ENCODE measurements around the gene NPVF. TPM values are rescaled to one million over a fixed set of nuclear protein-coding genes. Genes with fewer than 3 reads are reported as not detected.

Gene NPVF
- total and polyA plus RNA-seq, 2 experiments from 2014 or later: not detected

- no peak for DNase-seq
- no peaks in the 10 kb centered on the region for H3K9me3 ChIP-seq (ENCODE audit: low read depth)
- no peak overlapping the region for H3K4me2 ChIP-seq (ENCODE audit: unreplicated experiment)
- no peak for TF ChIP-seq EZH2phosphoT487 (IDR thresholded peaks at IDR 0.05; ENCODE audit: insufficient read depth, low read depth)
- no peak for TF ChIP-seq EZH2 (IDR thresholded peaks at IDR 0.05; ENCODE audit: insufficient read depth, poor library complexity, severe bottlenecking)
- H2AFZ ChIP-seq: no peak overlapping the region
- no peaks in the 10 kb centered on the region for H3F3A ChIP-seq (ENCODE audit: insufficient read depth)
- H3K27ac ChIP-seq: no peak overlapping the region
- H3K4me1 ChIP-seq (ENCODE audit: insufficient read depth): no peaks in the 10 kb centered on the region
- H4K20me1 ChIP-seq (ENCODE audit: insufficient read depth): no peaks in the 10 kb centered on the region
- no peak overlapping the region for H3K4me3 ChIP-seq
- 81 to 96% methylated on average over 3 of the region's 3 CpGs for WGBS, 2 experiments (ENCODE audit: low coverage in 1 of 2, low lambda C conversion rate in 2 of 2, missing lambda C conversion rate in 2 of 2)
- no peaks in the 10 kb centered on the region for H3K79me2 ChIP-seq (ENCODE audit: insufficient read depth)
- no peaks in the 10 kb centered on the region for H3K36me3 ChIP-seq (ENCODE audit: low read depth)
- H3K9ac ChIP-seq: no peak overlapping the region
- in situ Hi-C loops (cut with MboI): loop anchor here (10.0 kb wide), 2 partner anchors 135 to 605 kb away; no protein-coding TSS in a partner anchor
- H3K9me2 ChIP-seq (ENCODE audit: insufficient read depth): no peaks in the 10 kb centered on the region
- no peaks in the 10 kb centered on the region; the same call in 1 of the 2 replicates for H3K27me3 ChIP-seq (replicated peaks; ENCODE audit: insufficient read depth)
Measured at GRCh38 chr7:25249772-25250171, 21.5 kb upstream of the NPVF start.

- Histone ChIP-seq H3F3A (ENCODE audit: insufficient read depth) (no peaks in the 10 kb centered on the region), H3K9me2 (ENCODE audit: insufficient read depth) (no peaks in the 10 kb centered on the region), H3K27ac (no peak overlapping the region), H3K36me3 (ENCODE audit: low read depth) (no peaks in the 10 kb centered on the region), H3K4me1 (ENCODE audit: insufficient read depth) (no peaks in the 10 kb centered on the region), H3K27me3 (replicated peaks; ENCODE audit: insufficient read depth) (no peaks in the 10 kb centered on the region; the same call in 1 of the 2 replicates), H3K4me3 (no peak overlapping the region), H3K9ac (no peak overlapping the region), H4K20me1 (ENCODE audit: insufficient read depth) (no peaks in the 10 kb centered on the region), H3K4me2 (ENCODE audit: unreplicated experiment) (no peak overlapping the region), H3K9me3 (ENCODE audit: low read depth) (no peaks in the 10 kb centered on the region), H2AFZ (no peak overlapping the region), H3K79me2 (ENCODE audit: insufficient read depth) (no peaks in the 10 kb centered on the region)
- 28 to 54% methylated on average over 1 of the region's 1 CpG for WGBS, 2 experiments (ENCODE audit: low coverage in 1 of 2, low lambda C conversion rate in 2 of 2, missing lambda C conversion rate in 2 of 2)
- DNase-seq: no peak
- TF ChIP-seq EZH2 (IDR thresholded peaks at IDR 0.05; ENCODE audit: insufficient read depth, poor library complexity, severe bottlenecking) (no peak), EZH2phosphoT487 (IDR thresholded peaks at IDR 0.05; ENCODE audit: insufficient read depth, low read depth) (no peak)
- in situ Hi-C loops (cut with MboI): no loop called here
Measured at GRCh38 chr7:25246306-25246705, 18.0 kb upstream of the NPVF start.

- TF ChIP-seq EZH2 (IDR thresholded peaks at IDR 0.05; ENCODE audit: insufficient read depth, poor library complexity, severe bottlenecking): no peak
- no peak for TF ChIP-seq EZH2phosphoT487 (IDR thresholded peaks at IDR 0.05; ENCODE audit: insufficient read depth, low read depth)
- H3K4me1 ChIP-seq (ENCODE audit: insufficient read depth): no peaks in the 10 kb centered on the region
- in situ Hi-C loops (cut with MboI): no loop called here
- H3K27me3 ChIP-seq (replicated peaks; ENCODE audit: insufficient read depth): no peaks in the 10 kb centered on the region; the same call in 1 of the 2 replicates
- H3F3A ChIP-seq (ENCODE audit: insufficient read depth): no peaks in the 10 kb centered on the region
- H3K36me3 ChIP-seq (ENCODE audit: low read depth): no peaks in the 10 kb centered on the region
- no peak overlapping the region for H3K4me2 ChIP-seq (ENCODE audit: unreplicated experiment)
- H3K4me3 ChIP-seq: no peak overlapping the region
- DNase-seq: no peak
- WGBS, 2 experiments (ENCODE audit: low coverage in 1 of 2, low lambda C conversion rate in 2 of 2, missing lambda C conversion rate in 2 of 2): 33 to 37% methylated on average over 3 of the region's 3 CpGs
- no peaks in the 10 kb centered on the region for H3K9me2 ChIP-seq (ENCODE audit: insufficient read depth)
- H2AFZ ChIP-seq: no peak overlapping the region
- no peaks in the 10 kb centered on the region for H3K79me2 ChIP-seq (ENCODE audit: insufficient read depth)
- no peak overlapping the region for H3K9ac ChIP-seq
- no peaks in the 10 kb centered on the region for H3K9me3 ChIP-seq (ENCODE audit: low read depth)
- H3K27ac ChIP-seq: no peak overlapping the region
- H4K20me1 ChIP-seq (ENCODE audit: insufficient read depth): no peaks in the 10 kb centered on the region
Measured at GRCh38 chr7:25244254-25245033, 16.2 kb upstream of the NPVF start.

GRCh38 chr7:25242678-25243077 lies 14.4 kb upstream of the NPVF start:
- H4K20me1 ChIP-seq (ENCODE audit: insufficient read depth): no peaks in the 10 kb centered on the region
- H3K9me2 ChIP-seq (ENCODE audit: insufficient read depth): no peaks in the 10 kb centered on the region
- no peaks in the 10 kb centered on the region for H3K9me3 ChIP-seq (ENCODE audit: low read depth)
- H3K36me3 ChIP-seq (ENCODE audit: low read depth): no peaks in the 10 kb centered on the region
- TF ChIP-seq EZH2 (IDR thresholded peaks at IDR 0.05; ENCODE audit: insufficient read depth, poor library complexity, severe bottlenecking) (no peak), EZH2phosphoT487 (IDR thresholded peaks at IDR 0.05; ENCODE audit: insufficient read depth, low read depth) (no peak)
- H3K79me2 ChIP-seq (ENCODE audit: insufficient read depth): no peaks in the 10 kb centered on the region
- no peak overlapping the region for H3K27ac ChIP-seq
- H3K4me1 ChIP-seq (ENCODE audit: insufficient read depth): no peaks in the 10 kb centered on the region
- in situ Hi-C loops (cut with MboI): no loop called here
- no peak overlapping the region for H3K9ac ChIP-seq
- no peaks in the 10 kb centered on the region; the same call in 1 of the 2 replicates for H3K27me3 ChIP-seq (replicated peaks; ENCODE audit: insufficient read depth)
- WGBS, 2 experiments (ENCODE audit: low coverage in 1 of 2, low lambda C conversion rate in 2 of 2, missing lambda C conversion rate in 2 of 2): 38 to 57% methylated on average over 1 of the region's 1 CpG
- no peak overlapping the region for H3K4me2 ChIP-seq (ENCODE audit: unreplicated experiment)
- DNase-seq: no peak
- H3K4me3 ChIP-seq: no peak overlapping the region
- no peaks in the 10 kb centered on the region for H3F3A ChIP-seq (ENCODE audit: insufficient read depth)
- no peak overlapping the region for H2AFZ ChIP-seq
